Measurements from ENCODE around the gene DAZAP1.

DAZAP1 gene

GRCh38 chr19:1426736-1427135 is 19.4 kb downstream of the DAZAP1 start:
- DNase-seq = no peak

GRCh38 chr19:1427221-1427920 is 20.0 kb downstream of the DAZAP1 start:
- DNase-seq = no peak

- DNase-seq = no peak
These were observed 21.5 kb downstream of the DAZAP1 start for GRCh38 chr19:1428738-1429391.

GRCh38 chr19:1429750-1430149 is 22.4 kb downstream of the DAZAP1 start:
- DNase-seq = no peak

GRCh38 chr19:1430246-1430645 is 22.9 kb downstream of the DAZAP1 start:
- DNase-seq = no peak

GRCh38 chr19:1431759-1432506 is 24.5 kb downstream of the DAZAP1 start:
- no peak for DNase-seq

- DNase-seq = no peak
These were observed 25.1 kb downstream of the DAZAP1 start for GRCh38 chr19:1432507-1432887.

GRCh38 chr19:1433119-1434039 is 26.0 kb downstream of the DAZAP1 start:
- DNase-seq = no peak

GRCh38 chr19:1434040-1434366 is 26.6 kb downstream of the DAZAP1 start:
- no peak for DNase-seq

GRCh38 chr19:1434577-1435060 is 27.2 kb downstream of the DAZAP1 start:
- no peak for DNase-seq

GRCh38 chr19:1435378-1435989 is 28.1 kb downstream of the DAZAP1 start:
- no peak for DNase-seq

GRCh38 chr19:1437609-1438008 is 30.2 kb downstream of the DAZAP1 start:
- no peak for DNase-seq

- DNase-seq = peak; percentile 96
These were observed 30.9 kb downstream of the DAZAP1 start, which contains the start of gene RPS15 for GRCh38 chr19:1438035-1438932. TSS of gene RPS15 (plus strand) at chr19:1438396. CDS start at chr19:1438426, 30 bp downstream.

- no peak for DNase-seq
These were observed 31.6 kb downstream of the DAZAP1 start for GRCh38 chr19:1438933-1439354.

- DNase-seq = peak; percentile 37
These were observed 32.4 kb downstream of the DAZAP1 start for GRCh38 chr19:1439525-1440417.

GRCh38 chr19:1440418-1440801 is 33.0 kb downstream of the DAZAP1 start:
- no peak for DNase-seq

- DNase-seq = no peak
These were observed 33.6 kb downstream of the DAZAP1 start for GRCh38 chr19:1441022-1441426.

- no peak for DNase-seq
These were observed 34.5 kb downstream of the DAZAP1 start for GRCh38 chr19:1441677-1442438.
